ENCODE measurements around the gene SMIM3. TPM values are rescaled to one million over a fixed set of nuclear protein-coding genes. Genes with fewer than 3 reads are reported as not detected.

The SMIM3 gene
- polyA plus RNA-seq, 1 experiment = 36.3 TPM

GRCh38 chr5:150753463-150753862 is 25.1 kb upstream of the SMIM3 start:
- ChIA-PET POLR2A (no interaction called here), CTCF (interaction anchor here (1.2 kb wide), 1 partner anchor 25 kb away, joined by 3 read pairs; the partner anchor contains the start of gene SMIM3)
- no peak for TF ChIP-seq CTCF (IDR thresholded peaks at IDR 0.05; ENCODE audit: low read depth, low read length)
- no peaks in the 10 kb centered on the region for H3K9me3 ChIP-seq (ENCODE audit: control insufficient read depth, insufficient read depth, low read length)
- no peak overlapping the region for H3K27ac ChIP-seq (ENCODE audit: low read depth, low read length)
- no peaks in the 10 kb centered on the region for H3K27me3 ChIP-seq (ENCODE audit: control insufficient read depth, insufficient read depth, low read length)
- H3K4me3 ChIP-seq (ENCODE audit: low read depth, low read length) = no peak overlapping the region
- no peak for DNase-seq (ENCODE audit: low read depth, low spot score)

- POLR2A ChIA-PET = no interaction called here
- no peak overlapping the region for H3K4me3 ChIP-seq (ENCODE audit: low read depth, low read length)
- no peaks in the 10 kb centered on the region for H3K27me3 ChIP-seq (ENCODE audit: control insufficient read depth, insufficient read depth, low read length)
- DNase-seq (ENCODE audit: low read depth, low spot score) = no peak
- H3K27ac ChIP-seq (ENCODE audit: low read depth, low read length) = no peak overlapping the region
- TF ChIP-seq CTCF (IDR thresholded peaks at IDR 0.05; ENCODE audit: low read depth, low read length) = no peak
- CTCF ChIA-PET = no interaction called here
- H3K9me3 ChIP-seq (ENCODE audit: control insufficient read depth, insufficient read depth, low read length) = no peaks in the 10 kb centered on the region
Measured at GRCh38 chr5:150753863-150754262, 24.7 kb upstream of the SMIM3 start.

GRCh38 chr5:150757087-150757649 is 21.4 kb upstream of the SMIM3 start:
- Histone ChIP-seq H3K4me3 (ENCODE audit: low read depth, low read length) (peak overlapping the region; percentile 88), H3K27ac (ENCODE audit: low read depth, low read length) (no peak overlapping the region), H3K9me3 (ENCODE audit: control insufficient read depth, insufficient read depth, low read length) (no peaks in the 10 kb centered on the region), H3K27me3 (ENCODE audit: control insufficient read depth, insufficient read depth, low read length) (no peaks in the 10 kb centered on the region)
- no peak for TF ChIP-seq CTCF (IDR thresholded peaks at IDR 0.05; ENCODE audit: low read depth, low read length)
- ChIA-PET CTCF (interaction anchor here (0.6 to 2.6 kb wide), 2 partner anchors 22 to 299 kb away, joined by 7 to 11 read pairs; partner anchors contain the start of gene SMIM3), POLR2A (no interaction called here)
- DNase-seq (ENCODE audit: low read depth, low spot score) = no peak

- Histone ChIP-seq H3K9me3 (ENCODE audit: control insufficient read depth, insufficient read depth, low read length) (no peaks in the 10 kb centered on the region), H3K4me3 (ENCODE audit: low read depth, low read length) (peak overlapping the region; percentile 88), H3K27me3 (ENCODE audit: control insufficient read depth, insufficient read depth, low read length) (no peaks in the 10 kb centered on the region), H3K27ac (ENCODE audit: low read depth, low read length) (peak overlapping the region; percentile 97)
- CTCF ChIA-PET = interaction anchor here (1.0 to 2.6 kb wide), 4 partner anchors 21 to 88 kb away, joined by 3 to 11 read pairs (median 4); partner anchors contain the start of genes IRGM and SMIM3
- POLR2A ChIA-PET = interaction anchor here (0.5 to 2.5 kb wide), 5 partner anchors 21 to 136 kb away, joined by 3 to 26 read pairs (median 5); partner anchors contain the start of genes RBM22 and SMIM3
- DNase-seq (ENCODE audit: low read depth, low spot score) = no peak
- no peak for TF ChIP-seq CTCF (IDR thresholded peaks at IDR 0.05; ENCODE audit: low read depth, low read length)
Measured at GRCh38 chr5:150758203-150758530, 20.4 kb upstream of the SMIM3 start.

- no peak for TF ChIP-seq CTCF (IDR thresholded peaks at IDR 0.05; ENCODE audit: low read depth, low read length)
- H3K4me3 ChIP-seq (ENCODE audit: low read depth, low read length) = peak within 1 kb of the TSS; percentile 88
- DNase-seq (ENCODE audit: low read depth, low spot score) = peak; percentile 98
- H3K27ac ChIP-seq (ENCODE audit: low read depth, low read length) = peak within 1 kb of the TSS; percentile 97
- POLR2A ChIA-PET = interaction anchor here (0.5 to 2.5 kb wide), 7 partner anchors 20 to 494 kb away, joined by 3 to 26 read pairs (median 5); partner anchors contain the start of genes GM2A, RBM22 and SMIM3
- CTCF ChIA-PET = interaction anchor here (0.6 to 2.6 kb wide), 6 partner anchors 20 to 312 kb away, joined by 3 to 11 read pairs (median 3); partner anchors contain the start of genes IRGM and SMIM3
- no peaks in the 10 kb centered on the region for H3K9me3 ChIP-seq (ENCODE audit: control insufficient read depth, insufficient read depth, low read length)
- no peaks in the 10 kb centered on the region for H3K27me3 ChIP-seq (ENCODE audit: control insufficient read depth, insufficient read depth, low read length)
Measured at GRCh38 chr5:150758531-150759333, 19.8 kb upstream of the SMIM3 start, which contains the start of gene DCTN4. DCTN4 (minus strand) TSS chr5:150759017; CDS start chr5:150758993, 24 bp downstream.

Data from AG04450 (cell line).